ENCODE results near the gene ESYT3. TPM values are rescaled to one million over a fixed set of nuclear protein-coding genes. Genes with fewer than 3 reads are reported as not detected.
"Not testable (repeated sequence)": the region's sequence is repeated elsewhere in the genome, so short reads cannot be mapped to it uniquely, and the experiment has no call there.

The ESYT3 gene
- total and polyA plus RNA-seq, 12 donors = 0.14 to 1.2 (median 0.21) TPM; not detected in 1

GRCh38 chr3:138423316-138423715 lies 11.1 kb upstream of the ESYT3 start:
- no peaks in the 10 kb centered on the region for H3K4me1 ChIP-seq (replicated peaks in 1 of 2)
- no peaks in the 10 kb centered on the region for H3K9me3 ChIP-seq (replicated peaks in 1 of 3)
- 82 to 95% (median 91%) methylated on average over 1 of the region's 1 CpG for WGBS, 4 donors
- H3K4me3 ChIP-seq = no peak overlapping the region
- H3K27me3 ChIP-seq = no peaks in the 10 kb centered on the region
- DNase-seq = no peak
- intact Hi-C loops (cut with DNase I) = no loop called here
- no peaks in the 10 kb centered on the region for H3K36me3 ChIP-seq (replicated peaks in 1 of 2)
- H3K27ac ChIP-seq = no peak overlapping the region
- TF ChIP-seq CTCF (IDR thresholded peaks at IDR 0.05) = no peak
- TF ChIP-seq POLR2A (IDR thresholded peaks at IDR 0.05) = no peak

- DNase-seq = no peak
- Histone ChIP-seq H3K27me3 (no peaks in the 10 kb centered on the region), H3K4me1 (replicated peaks in 1 of 2) (no peaks in the 10 kb centered on the region), H3K4me3 (no peak overlapping the region), H3K36me3 (replicated peaks in 1 of 2) (no peaks in the 10 kb centered on the region), H3K9me3 (replicated peaks in 1 of 3) (no peaks in the 10 kb centered on the region), H3K27ac (no peak overlapping the region)
- TF ChIP-seq CTCF (IDR thresholded peaks at IDR 0.05) (no peak), POLR2A (IDR thresholded peaks at IDR 0.05) (no peak)
- 92 to 98% (median 95%) methylated on average over 2 of the region's 2 CpGs for WGBS, 4 donors
- intact Hi-C loops (cut with DNase I) = no loop called here
Observed at GRCh38 chr3:138424323-138424722, 10.1 kb upstream of the ESYT3 start.

- H3K27me3 ChIP-seq = no peaks in the 10 kb centered on the region
- no peak overlapping the region for H3K4me3 ChIP-seq
- WGBS, 4 donors = 52 to 65% (median 56%) methylated on average over 3 of the region's 3 CpGs
- DNase-seq = peak in 1 of 7 donors; percentile 7
- intact Hi-C loops (cut with DNase I) = no loop called here
- TF ChIP-seq CTCF (IDR thresholded peaks at IDR 0.05) (peak; percentile 15 to 56 (median 49)), POLR2A (IDR thresholded peaks at IDR 0.05) (no peak)
- no peaks in the 10 kb centered on the region for H3K36me3 ChIP-seq (replicated peaks in 1 of 2)
- no peaks in the 10 kb centered on the region for H3K9me3 ChIP-seq (replicated peaks in 1 of 3)
- no peak overlapping the region for H3K27ac ChIP-seq
- no peaks in the 10 kb centered on the region for H3K4me1 ChIP-seq (replicated peaks in 1 of 2)
Observed at GRCh38 chr3:138426211-138426610, 8.2 kb upstream of the ESYT3 start.

GRCh38 chr3:138426754-138427153 lies 7.7 kb upstream of the ESYT3 start:
- H3K27me3 ChIP-seq; DNase-seq; H3K36me3 ChIP-seq (replicated peaks in 1 of 2); H3K4me3 ChIP-seq; H3K4me1 ChIP-seq (replicated peaks in 1 of 2); H3K9me3 ChIP-seq (replicated peaks in 1 of 3); H3K27ac ChIP-seq; intact Hi-C loops (cut with DNase I): not testable (repeated sequence)
- 95 to 98% (median 96%) methylated on average over 4 of the region's 4 CpGs for WGBS, 4 donors

GRCh38 chr3:138429665-138430064 lies 4.8 kb upstream of the ESYT3 start:
- no peak for DNase-seq
- Histone ChIP-seq H3K27ac (no peak overlapping the region), H3K4me3 (no peak overlapping the region), H3K36me3 (replicated peaks in 1 of 2) (no peaks in the 10 kb centered on the region), H3K27me3 (peaks cover 9% of the 10 kb centered on the region), H3K9me3 (replicated peaks in 1 of 3) (no peaks in the 10 kb centered on the region), H3K4me1 (replicated peaks in 1 of 2) (peaks cover 6 to 8% of the 10 kb centered on the region in 2 donors)
- intact Hi-C loops (cut with DNase I) = no loop called here
- WGBS, 4 donors = 92 to 98% (median 95%) methylated on average over 3 of the region's 3 CpGs
- no peak for TF ChIP-seq POLR2A (IDR thresholded peaks at IDR 0.05)
- no peak for TF ChIP-seq CTCF (IDR thresholded peaks at IDR 0.05)
